Stimulated activated CD8-positive, alpha-beta memory T cell treated with anti-CD3 and anti-CD28 coated beads, Interleukin-12 subunit alpha, Interleukin-12 subunit beta, amount 100 ng/mL, for 4 hours (primary cell): ENCODE results near the gene PELI2.
A peak's percentile ranks its signal among the peaks of the same experiment; 100 is the strongest.

Experiments
- DNase-seq: peaks from one replicate; pipeline ENCODE4 v3.0.0-alpha.2; 2020; ENCODE audit warnings: low read depth

Gene PELI2

GRCh38 chr14:56117765-56118610, at the start of gene PELI2:
Gene PELI2 (plus strand): TSS chr14:56118411. CDS start chr14:56118661, 250 bp downstream.
- peak; percentile 75 for DNase-seq

GRCh38 chr14:56073799-56074198, 44.4 kb upstream of the PELI2 start:
- no peak for DNase-seq

- no peak for DNase-seq
Measured at GRCh38 chr14:56075301-56075700, 42.9 kb upstream of the PELI2 start.

GRCh38 chr14:56081139-56081538, 37.1 kb upstream of the PELI2 start:
- no peak for DNase-seq

- DNase-seq = no peak
Measured at GRCh38 chr14:56082880-56083279, 35.3 kb upstream of the PELI2 start.

GRCh38 chr14:56085471-56085870, 32.7 kb upstream of the PELI2 start:
- DNase-seq = no peak

- no peak for DNase-seq
Measured at GRCh38 chr14:56087671-56088471, 30.3 kb upstream of the PELI2 start.

GRCh38 chr14:56088941-56089340, 29.3 kb upstream of the PELI2 start:
- DNase-seq = no peak

- DNase-seq = no peak
Measured at GRCh38 chr14:56092763-56093162, 25.4 kb upstream of the PELI2 start.

GRCh38 chr14:56094076-56094475, 24.1 kb upstream of the PELI2 start:
- no peak for DNase-seq

GRCh38 chr14:56098021-56098420, 20.2 kb upstream of the PELI2 start:
- DNase-seq = no peak

- no peak for DNase-seq
Measured at GRCh38 chr14:56099081-56099797, 19.0 kb upstream of the PELI2 start.

- DNase-seq = no peak
Measured at GRCh38 chr14:56100556-56100955, 17.7 kb upstream of the PELI2 start.

GRCh38 chr14:56102941-56103340, 15.3 kb upstream of the PELI2 start:
- DNase-seq = no peak

GRCh38 chr14:56107615-56108014, 10.6 kb upstream of the PELI2 start:
- no peak for DNase-seq

- DNase-seq = no peak
Measured at GRCh38 chr14:56108057-56108456, 10.2 kb upstream of the PELI2 start.

- no peak for DNase-seq
Measured at GRCh38 chr14:56112781-56113180, 5.4 kb upstream of the PELI2 start.

- DNase-seq = no peak
Measured at GRCh38 chr14:56115334-56115870, 2.8 kb upstream of the PELI2 start.

- no peak for DNase-seq
Measured at GRCh38 chr14:56115976-56116893, 2.0 kb upstream of the PELI2 start.

GRCh38 chr14:56118611-56119181, 485 bp downstream of the PELI2 start:
- peak; percentile 22 for DNase-seq
